ENCODE results near the gene PCED1A. TPM values are rescaled to one million over a fixed set of nuclear protein-coding genes. Genes with fewer than 3 reads are reported as not detected.
A peak's percentile ranks its signal among the peaks of the same experiment; 100 is the strongest.

PCED1A gene
- total and polyA plus RNA-seq, 2 of the 8 experiments (the other 6 are each of a cell fraction or from before 2014, with no cell fraction given), result 13.4 to 18.9 TPM

DNA sequence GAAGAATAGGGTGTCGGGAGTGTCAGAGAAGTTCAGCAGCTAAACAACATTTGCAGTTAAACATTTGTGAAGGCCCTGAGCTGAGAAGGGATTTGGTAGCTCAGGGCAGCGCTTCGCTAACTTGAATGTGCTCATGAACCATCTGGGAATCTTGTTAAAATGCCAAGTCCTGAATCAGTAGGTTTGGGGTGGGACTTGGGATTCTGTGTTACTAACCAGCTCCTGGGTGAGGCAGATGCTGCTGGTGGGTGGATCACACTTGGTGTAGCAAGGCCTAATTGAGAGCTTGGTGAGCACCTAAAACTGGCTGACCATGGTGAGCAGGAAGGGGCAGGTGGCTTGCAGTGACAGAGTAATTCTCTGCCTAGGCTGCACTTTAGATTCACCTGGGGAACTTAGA lies 38.7 kb upstream of the PCED1A start:
- H3K4me2 ChIP-seq (ENCODE audit: insufficient read depth in 1 of 2, low read depth in 2 of 2, low read length in 2 of 2), result no peak overlapping the region
- H4K5ac ChIP-seq (ENCODE audit: insufficient read length, low read depth, low read length), result no peak overlapping the region
- H3K4me1 ChIP-seq (replicated peaks in 1 of 4; ENCODE audit: control insufficient read depth in 3 of 4, insufficient read depth in 4 of 4, low read length in 3 of 4), result peaks cover 0 to 5% (median 2%) of the 10 kb centered on the region in 4 experiments; a peak in 5 of 7 replicates
- H3K79me2 ChIP-seq (ENCODE audit: control insufficient read depth in 1 of 2, insufficient read depth in 2 of 2, low read length in 2 of 2), result peaks cover 3 to 86% of the 10 kb centered on the region in 2 experiments; a peak in 3 of 4 replicates
- H3K27me3 ChIP-seq (replicated peaks in 1 of 4; ENCODE audit: control insufficient read depth in 3 of 4, extremely low read depth in 1 of 4, insufficient read depth in 3 of 4, low read length in 3 of 4), result no peaks in the 10 kb centered on the region
- H3K36me3 ChIP-seq (ENCODE audit: control insufficient read depth in 2 of 4, insufficient read depth in 4 of 4, low read length in 3 of 4), result 0 out of 8 replicates have a peak, but pooled peaks cover 0 to 3% (median 0%) of the 10 kb centered on the region in 4 experiments
- no peak overlapping the region for H3K4me3 ChIP-seq (ENCODE audit: extremely low read depth in 1 of 4, insufficient read depth in 2 of 4, low read depth in 3 of 4, low read length in 4 of 4)
- peaks cover 3 to 9% of the 10 kb centered on the region in 2 experiments for H4K20me1 ChIP-seq (replicated peaks in 1 of 2; ENCODE audit: control insufficient read depth in 1 of 2, insufficient read depth in 2 of 2, low read length in 2 of 2)
- no peak overlapping the region for H3K18ac ChIP-seq (ENCODE audit: extremely low read depth, low read length)
- 0 out of 2 replicates have a peak overlapping the region, but pooled peaks have one; percentile 46 for H2AK5ac ChIP-seq (ENCODE audit: low read depth, low read length)
- H2BK120ac ChIP-seq (replicated peaks; ENCODE audit: low read depth, low read length), result no peak overlapping the region
- no peak overlapping the region for H3K23ac ChIP-seq (ENCODE audit: insufficient read length)
- H4K8ac ChIP-seq (ENCODE audit: extremely low read depth, insufficient read depth, low read length), result no peak overlapping the region
- H2BK20ac ChIP-seq (ENCODE audit: low read length), result no peak overlapping the region
- 0 out of 2 replicates have a peak, but pooled peaks cover 4% of the 10 kb centered on the region for H3K79me1 ChIP-seq (ENCODE audit: low read depth, low read length)
- H2BK15ac ChIP-seq (ENCODE audit: low read length), result no peak overlapping the region
- DNase-seq (ENCODE audit: low read depth in 1 of 2, low spot score in 2 of 2) (no peak), FAIRE-seq (no peak)
- no peak overlapping the region for H3K56ac ChIP-seq (replicated peaks; ENCODE audit: insufficient read length, low read depth, low read length)
- H3K4ac ChIP-seq (replicated peaks; ENCODE audit: insufficient read length, low read depth, low read length), result no peak overlapping the region
- no peak overlapping the region for H3K9ac ChIP-seq (replicated peaks in 1 of 4; ENCODE audit: extremely low read depth in 1 of 4, low read depth in 3 of 4, low read length in 3 of 4)
- ChIA-PET POLR2A (ENCODE audit: partially characterized antibody) (interaction anchor here (0.9 kb wide), 1 partner anchor 91 kb away, joined by 3 read pairs; no protein-coding TSS in a partner anchor), CTCF (ENCODE audit: partially characterized antibody) (interaction anchor here (0.8 to 1.9 kb wide), 4 partner anchors 11 to 105 kb away, joined by 3 to 5 read pairs (median 3); no protein-coding TSS in a partner anchor)
- H4K91ac ChIP-seq (replicated peaks; ENCODE audit: insufficient read length, low read length), result no peak overlapping the region
- no peaks in the 10 kb centered on the region for H3K23me2 ChIP-seq (ENCODE audit: low read depth, low read length)
- no peaks in the 10 kb centered on the region for H3K9me3 ChIP-seq (ENCODE audit: insufficient read depth in 2 of 2, low read depth in 1 of 2, low read length in 1 of 2)
- 0 out of 2 replicates have a peak overlapping the region, but pooled peaks have one; percentile 46 for H2BK12ac ChIP-seq (ENCODE audit: low read depth, low read length)
- no peak overlapping the region for H2AFZ ChIP-seq (ENCODE audit: low read length)
- no peak overlapping the region for H3K14ac ChIP-seq (ENCODE audit: insufficient read length)
- H3K27ac ChIP-seq (ENCODE audit: low read depth, low read length), result no peak overlapping the region
- WGBS, 2 experiments (ENCODE audit: extremely low coverage in 1 of 2, insufficient coverage in 1 of 2, insufficient read length in 1 of 2, insufficient replicate concordance in 2 of 2, low coverage in 1 of 2, low lambda C conversion rate in 2 of 2, missing lambda C conversion rate in 1 of 2), result 92% methylated on average over 3 of the region's 3 CpGs; no CpG with 5 or more reads in 1 of the 2 experiments
- no peak overlapping the region for H2BK5ac ChIP-seq (ENCODE audit: low read depth, low read length)
- no peak for TF ChIP-seq TAF1 (IDR thresholded peaks at IDR 0.05; ENCODE audit: low read depth, low read length)
- no peak for TF ChIP-seq SP2 (IDR thresholded peaks at IDR 0.05; ENCODE audit: low read length)
- no peak for TF ChIP-seq SIX5 (IDR thresholded peaks at IDR 0.05; ENCODE audit: low read depth, low read length)
- TF ChIP-seq ASH2L (IDR thresholded peaks at IDR 0.05; ENCODE audit: low read length), result no peak
- TF ChIP-seq, protein P1, sequence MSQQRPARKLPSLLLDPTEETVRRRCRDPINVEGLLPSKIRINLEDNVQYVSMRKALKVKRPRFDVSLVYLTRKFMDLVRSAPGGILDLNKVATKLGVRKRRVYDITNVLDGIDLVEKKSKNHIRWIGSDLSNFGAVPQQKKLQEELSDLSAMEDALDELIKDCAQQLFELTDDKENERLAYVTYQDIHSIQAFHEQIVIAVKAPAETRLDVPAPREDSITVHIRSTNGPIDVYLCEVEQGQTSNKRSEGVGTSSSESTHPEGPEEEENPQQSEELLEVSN (IDR thresholded peaks at IDR 0.05), result no peak
- TF ChIP-seq, protein P2, sequence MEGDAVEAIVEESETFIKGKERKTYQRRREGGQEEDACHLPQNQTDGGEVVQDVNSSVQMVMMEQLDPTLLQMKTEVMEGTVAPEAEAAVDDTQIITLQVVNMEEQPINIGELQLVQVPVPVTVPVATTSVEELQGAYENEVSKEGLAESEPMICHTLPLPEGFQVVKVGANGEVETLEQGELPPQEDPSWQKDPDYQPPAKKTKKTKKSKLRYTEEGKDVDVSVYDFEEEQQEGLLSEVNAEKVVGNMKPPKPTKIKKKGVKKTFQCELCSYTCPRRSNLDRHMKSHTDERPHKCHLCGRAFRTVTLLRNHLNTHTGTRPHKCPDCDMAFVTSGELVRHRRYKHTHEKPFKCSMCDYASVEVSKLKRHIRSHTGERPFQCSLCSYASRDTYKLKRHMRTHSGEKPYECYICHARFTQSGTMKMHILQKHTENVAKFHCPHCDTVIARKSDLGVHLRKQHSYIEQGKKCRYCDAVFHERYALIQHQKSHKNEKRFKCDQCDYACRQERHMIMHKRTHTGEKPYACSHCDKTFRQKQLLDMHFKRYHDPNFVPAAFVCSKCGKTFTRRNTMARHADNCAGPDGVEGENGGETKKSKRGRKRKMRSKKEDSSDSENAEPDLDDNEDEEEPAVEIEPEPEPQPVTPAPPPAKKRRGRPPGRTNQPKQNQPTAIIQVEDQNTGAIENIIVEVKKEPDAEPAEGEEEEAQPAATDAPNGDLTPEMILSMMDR (IDR thresholded peaks at IDR 0.05; ENCODE audit: control extremely low read depth in 1 of 3, insufficient read depth in 1 of 3, low read depth in 1 of 3, low read length in 3 of 3), result no peak
- no peak for TF ChIP-seq BACH1 (IDR thresholded peaks at IDR 0.05; ENCODE audit: low read length)
- no peak for TF ChIP-seq BCL11A (IDR thresholded peaks at IDR 0.05; ENCODE audit: low read depth in 2 of 2, low read length in 2 of 2)
- no peak for TF ChIP-seq JUN (IDR thresholded peaks at IDR 0.05; ENCODE audit: low read depth, low read length)
- TF ChIP-seq ZNF274 (IDR thresholded peaks at IDR 0.05; ENCODE audit: borderline replicate concordance, extremely low read depth, low read length), result no peak

All from H1 (cell line).